SHP77 treated with DMSO at 0.1 percent for 48 hours (cell line): ENCODE results near the gene ZNF500.

Experiments used
- DNase-seq: peaks from one replicate; lab custom pipeline; 2025; lab: John Stamatoyannopoulos, UW

The ZNF500 gene

GRCh38 chr16:4772351-4772750, 5.4 kb upstream of the ZNF500 start:
- DNase-seq = no peak

- no peak for DNase-seq
Measured at GRCh38 chr16:4771646-4772045, 4.7 kb upstream of the ZNF500 start.

GRCh38 chr16:4769306-4769638, 2.3 kb upstream of the ZNF500 start:
- no peak for DNase-seq

- peak; percentile 93 for DNase-seq
Measured at GRCh38 chr16:4768549-4769305, 1.8 kb upstream of the ZNF500 start.

GRCh38 chr16:4767872-4768548, 1.0 kb upstream of the ZNF500 start:
- no peak for DNase-seq

GRCh38 chr16:4765511-4766474, 1.2 kb downstream of the ZNF500 start:
- DNase-seq = no peak

GRCh38 chr16:4763791-4764190, 3.2 kb downstream of the ZNF500 start:
- no peak for DNase-seq

GRCh38 chr16:4762205-4762604, 4.8 kb downstream of the ZNF500 start:
- no peak for DNase-seq

GRCh38 chr16:4760221-4760910, 6.6 kb downstream of the ZNF500 start:
- no peak for DNase-seq

GRCh38 chr16:4755687-4756086, 11.3 kb downstream of the ZNF500 start:
- DNase-seq = no peak

GRCh38 chr16:4754865-4755264, 12.1 kb downstream of the ZNF500 start:
- DNase-seq = no peak

GRCh38 chr16:4753227-4753626, 13.7 kb downstream of the ZNF500 start:
- DNase-seq = no peak

- DNase-seq = no peak
Measured at GRCh38 chr16:4752351-4753100, 14.4 kb downstream of the ZNF500 start.

- no peak for DNase-seq
Measured at GRCh38 chr16:4750896-4751295, 16.1 kb downstream of the ZNF500 start.

GRCh38 chr16:4749700-4750257, 17.2 kb downstream of the ZNF500 start:
- no peak for DNase-seq

- no peak for DNase-seq
Measured at GRCh38 chr16:4748682-4749411, 18.1 kb downstream of the ZNF500 start.

- no peak for DNase-seq
Measured at GRCh38 chr16:4747906-4748681, 18.9 kb downstream of the ZNF500 start.

GRCh38 chr16:4746991-4747574, 19.9 kb downstream of the ZNF500 start:
- no peak for DNase-seq

- DNase-seq = no peak
Measured at GRCh38 chr16:4746215-4746614, 20.7 kb downstream of the ZNF500 start.
